Measurements from ENCODE around the gene PTPA. TPM values are rescaled to one million over a fixed set of nuclear protein-coding genes. Genes with fewer than 3 reads are reported as not detected.

The PTPA gene
- total and polyA plus RNA-seq, 10 of the 15 experiments (the other 5 are each of a cell fraction or from before 2014, with no cell fraction given), result 1.6 to 111 (median 55.1) TPM

- 100% methylated on average over 5 of the region's 7 CpGs for WGBS (ENCODE audit: insufficient coverage, insufficient replicate concordance, low lambda C conversion rate, missing lambda C conversion rate)
- BruUV-seq (replicated peaks), result no TSS peak
- no peak overlapping the region for H2AFZ ChIP-seq (ENCODE audit: control insufficient read depth, low read depth, low read length)
- intact Hi-C loops (cut with micrococcal nuclease; ENCODE audit: unreplicated experiment), result no loop called here
- FAIRE-seq, result no peak
- TF ChIP-seq STAT3 (IDR thresholded peaks at IDR 0.05; ENCODE audit: low read depth, low read length), result no peak
- no peak for TF ChIP-seq MTA2 (IDR thresholded peaks at IDR 0.05; ENCODE audit: low read depth)
- TF ChIP-seq NR2F1 (conservative IDR thresholded peaks at IDR 0.05), result peak; percentile 84
- TF ChIP-seq NR2C1 (IDR thresholded peaks at IDR 0.05), result peak; percentile 46; the same call in 1 of the 2 replicates
- no peak for TF ChIP-seq MTA3 (IDR thresholded peaks at IDR 0.05; ENCODE audit: borderline replicate concordance, low read length)
- TF ChIP-seq SUPT20H (IDR thresholded peaks at IDR 0.05; ENCODE audit: borderline replicate concordance, control insufficient read depth, low read depth, low read length), result no peak
- TF ChIP-seq NFYB (IDR thresholded peaks at IDR 0.05; ENCODE audit: insufficient read depth, low read depth, low read length), result no peak
- H3K79me2 ChIP-seq (ENCODE audit: control insufficient read depth, insufficient read depth, low read length), result peaks cover 5% of the 10 kb centered on the region
- no peak for DNase-seq (ENCODE audit: low read depth, low spot score)
- POLR2A ChIA-PET, result interaction anchor here (0.6 kb wide), 2 partner anchors 451 to 1095 kb away, joined by 3 read pairs; no protein-coding TSS in a partner anchor
- no peaks in the 10 kb centered on the region for H3K9me3 ChIP-seq (replicated peaks; ENCODE audit: control insufficient read depth, insufficient read depth, low read length)
- in situ Hi-C loops (cut with MboI), result no loop called here
- H4K20me1 ChIP-seq (ENCODE audit: control insufficient read depth, insufficient read depth), result no peaks in the 10 kb centered on the region
- H3K9ac ChIP-seq (ENCODE audit: control insufficient read depth, insufficient read depth, low read length), result no peak overlapping the region
- no peak overlapping the region for H3K4me2 ChIP-seq (ENCODE audit: control insufficient read depth, insufficient read depth)
- ATAC-seq, result no peak
- SMC1A ChIA-PET (ENCODE audit: uncharacterized antibody, unreplicated experiment), result interaction anchor here (1.3 kb wide), 1 partner anchor 479 kb away, joined by 3 read pairs; no protein-coding TSS in a partner anchor
- no peaks in the 10 kb centered on the region for H3K27me3 ChIP-seq (replicated peaks in 1 of 2; ENCODE audit: control insufficient read depth in 2 of 2, insufficient read depth in 2 of 2, low read length in 1 of 2)
- H3K27ac ChIP-seq (ENCODE audit: control insufficient read depth, insufficient read depth), result no peak overlapping the region
- RAD21 ChIA-PET (ENCODE audit: unreplicated experiment), result no interaction called here
- no peak overlapping the region for H3K4me3 ChIP-seq
- peaks cover 2 to 13% of the 10 kb centered on the region in 2 experiments; a peak in 3 of 4 replicates for H3K36me3 ChIP-seq (ENCODE audit: control insufficient read depth in 2 of 2, insufficient read depth in 2 of 2, low read length in 1 of 2)
- CTCF ChIA-PET, result interaction anchor here (9.3 kb wide), 2 partner anchors 16 to 24 kb away, joined by 175 to 273 read pairs; no protein-coding TSS in a partner anchor
- peaks cover 40% of the 10 kb centered on the region for H3K4me1 ChIP-seq (ENCODE audit: control insufficient read depth, insufficient read depth, low read length)
These were observed 34.7 kb downstream of the PTPA start for GRCh38 chr9:129145841-129146292.

GRCh38 chr9:129146441-129146941 lies 35.3 kb downstream of the PTPA start:
- no peak for ATAC-seq
- Histone ChIP-seq H3K27ac (ENCODE audit: control insufficient read depth, insufficient read depth) (no peak overlapping the region), H3K9ac (ENCODE audit: control insufficient read depth, insufficient read depth, low read length) (no peak overlapping the region), H2AFZ (ENCODE audit: control insufficient read depth, low read depth, low read length) (no peak overlapping the region), H3K4me1 (ENCODE audit: control insufficient read depth, insufficient read depth, low read length) (peaks cover 34% of the 10 kb centered on the region), H3K27me3 (replicated peaks in 1 of 2; ENCODE audit: control insufficient read depth in 2 of 2, insufficient read depth in 2 of 2, low read length in 1 of 2) (no peaks in the 10 kb centered on the region), H3K4me3 (no peak overlapping the region), H4K20me1 (ENCODE audit: control insufficient read depth, insufficient read depth) (no peaks in the 10 kb centered on the region), H3K79me2 (ENCODE audit: control insufficient read depth, insufficient read depth, low read length) (peaks cover 4% of the 10 kb centered on the region; the same call in 1 of the 2 replicates), H3K4me2 (ENCODE audit: control insufficient read depth, insufficient read depth) (no peak overlapping the region), H3K36me3 (ENCODE audit: control insufficient read depth in 2 of 2, insufficient read depth in 2 of 2, low read length in 1 of 2) (peaks cover 2 to 13% of the 10 kb centered on the region in 2 experiments; a peak in 3 of 4 replicates), H3K9me3 (replicated peaks; ENCODE audit: control insufficient read depth, insufficient read depth, low read length) (no peaks in the 10 kb centered on the region)
- intact Hi-C loops (cut with micrococcal nuclease; ENCODE audit: unreplicated experiment) (no loop called here), in situ Hi-C loops (cut with MboI) (no loop called here)
- no TSS peak for BruUV-seq (replicated peaks)
- no peak for DNase-seq (ENCODE audit: low read depth, low spot score)
- ChIA-PET RAD21 (ENCODE audit: unreplicated experiment) (no interaction called here), POLR2A (no interaction called here), CTCF (interaction anchor here (1.6 to 9.3 kb wide), 3 partner anchors 8 to 24 kb away, joined by 5 to 273 read pairs (median 175); no protein-coding TSS in a partner anchor), SMC1A (ENCODE audit: uncharacterized antibody, unreplicated experiment) (interaction anchor here (1.3 kb wide), 1 partner anchor 478 kb away, joined by 3 read pairs; no protein-coding TSS in a partner anchor)
- WGBS (ENCODE audit: insufficient coverage, insufficient replicate concordance, low lambda C conversion rate, missing lambda C conversion rate), result 100% methylated on average over 7 of the region's 8 CpGs
- no peak for FAIRE-seq
- TF ChIP-seq ZBED1 (IDR thresholded peaks at IDR 0.05; ENCODE audit: borderline replicate concordance) (no peak), IRF4 (IDR thresholded peaks at IDR 0.05; ENCODE audit: low read depth, low read length) (no peak), ATF3 (IDR thresholded peaks at IDR 0.05; ENCODE audit: borderline replicate concordance, extremely low read depth, low read depth, low read length) (no peak), FOXK2 (IDR thresholded peaks at IDR 0.05) (no peak), MEF2B (IDR thresholded peaks at IDR 0.05; ENCODE audit: partially characterized antibody, poor library complexity, severe bottlenecking) (no peak), ZBTB11 (CRISPR knock-in tag; IDR thresholded peaks at IDR 0.05) (no peak)
